HG02884 (cell line): ENCODE measurements around the gene RPS24.

Source experiments
- ATAC-seq: cut with Tn5 transposase; IDR thresholded peaks from one replicate; pipeline ENCODE4 v1.9.1; 2021; ENCODE audit warnings: mild to moderate bottlenecking, moderate library complexity; ENCODE audit not compliant: unreplicated experiment

The RPS24 gene

DNA sequence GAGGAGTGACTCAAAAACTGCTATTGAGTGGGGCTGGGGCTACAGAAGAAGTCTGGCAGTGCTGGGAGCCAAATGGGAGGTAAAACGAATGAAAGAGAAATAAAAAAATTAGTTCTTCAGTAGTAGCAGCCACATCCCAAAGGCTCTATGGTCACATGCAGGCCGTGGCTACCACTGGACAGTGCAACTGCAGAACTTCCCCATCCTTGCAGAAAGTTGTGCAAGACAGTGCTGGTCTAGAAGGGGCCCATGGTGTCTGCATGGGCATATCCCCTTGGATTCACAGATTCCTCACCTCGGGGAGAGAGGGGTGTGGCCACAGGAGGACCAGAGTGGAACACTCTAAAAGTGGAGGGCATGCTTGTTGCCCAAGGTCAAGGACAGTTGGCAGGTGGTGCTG is 47.6 kb downstream of the RPS24 start:
- no peak for ATAC-seq

DNA sequence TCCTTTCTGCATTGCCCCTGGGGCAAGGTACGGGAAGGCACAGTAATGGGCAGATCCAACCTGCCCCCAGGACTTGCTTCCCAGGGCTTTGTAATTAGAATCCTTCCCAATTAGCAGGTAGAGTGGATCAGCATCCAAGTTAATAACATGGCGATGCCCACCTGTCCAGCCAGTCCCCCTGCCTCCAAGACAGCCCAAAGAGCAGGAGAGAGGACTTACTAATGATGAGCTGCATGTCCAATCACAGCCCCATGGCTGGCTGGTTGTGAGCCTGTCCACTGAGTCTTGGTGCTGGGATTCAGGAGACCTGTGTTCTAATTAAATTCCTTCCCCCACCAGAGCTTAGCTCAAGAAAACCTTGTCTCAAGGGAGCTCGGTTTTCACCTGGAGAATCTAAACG is 49.0 kb downstream of the RPS24 start:
- ATAC-seq = no peak
